ENCODE measurements around the gene TAS2R31. TPM values are rescaled to one million over a fixed set of nuclear protein-coding genes. Genes with fewer than 3 reads are reported as not detected.

TAS2R31 gene
- total and polyA plus RNA-seq, 10 of the 15 experiments (the other 5 are each of a cell fraction or from before 2014, with no cell fraction given) = 0.09 to 4.9 (median 0.77) TPM

- no peak overlapping the region for H2AFZ ChIP-seq (ENCODE audit: control insufficient read depth, low read depth, low read length)
- no peaks in the 10 kb centered on the region for H3K4me1 ChIP-seq (ENCODE audit: control insufficient read depth, insufficient read depth, low read length)
- H3K27ac ChIP-seq (ENCODE audit: control insufficient read depth, insufficient read depth) = no peak overlapping the region
- DNase-seq (ENCODE audit: low read depth, low spot score) = no peak
- no peaks in the 10 kb centered on the region for H3K79me2 ChIP-seq (ENCODE audit: control insufficient read depth, insufficient read depth, low read length)
- no peaks in the 10 kb centered on the region for H3K36me3 ChIP-seq (ENCODE audit: control insufficient read depth in 2 of 2, insufficient read depth in 2 of 2, low read length in 1 of 2)
- in situ Hi-C loops (cut with MboI) (no loop called here), intact Hi-C loops (cut with micrococcal nuclease; ENCODE audit: unreplicated experiment) (no loop called here)
- BruUV-seq (replicated peaks) = no TSS peak
- CTCF ChIA-PET = interaction anchor here (0.6 kb wide), 1 partner anchor 83 kb away, joined by 3 read pairs; no protein-coding TSS in a partner anchor
- no peaks in the 10 kb centered on the region for H4K20me1 ChIP-seq (ENCODE audit: control insufficient read depth, insufficient read depth)
- ATAC-seq = no peak
- no peak overlapping the region for H3K9ac ChIP-seq (ENCODE audit: control insufficient read depth, insufficient read depth, low read length)
- H3K9me3 ChIP-seq (replicated peaks; ENCODE audit: control insufficient read depth, insufficient read depth, low read length) = no peaks in the 10 kb centered on the region
- no peak for FAIRE-seq
- RAD21 ChIA-PET (ENCODE audit: unreplicated experiment) = no interaction called here
- TF ChIP-seq RELB (IDR thresholded peaks at IDR 0.05; ENCODE audit: low read depth) (no peak), BCLAF1 (IDR thresholded peaks at IDR 0.05) (no peak), IRF4 (IDR thresholded peaks at IDR 0.05; ENCODE audit: low read depth, low read length) (no peak)
- SMC1A ChIA-PET (ENCODE audit: uncharacterized antibody, unreplicated experiment) = interaction anchor here (0.9 to 1.3 kb wide), 3 partner anchors 15 to 164 kb away, joined by 3 read pairs; no protein-coding TSS in a partner anchor
- POLR2A ChIA-PET = no interaction called here
- no peak overlapping the region for H3K4me2 ChIP-seq (ENCODE audit: control insufficient read depth, insufficient read depth)
- H3K4me3 ChIP-seq = no peak overlapping the region
- no peaks in the 10 kb centered on the region for H3K27me3 ChIP-seq (replicated peaks in 1 of 2; ENCODE audit: control insufficient read depth in 2 of 2, insufficient read depth in 2 of 2, low read length in 1 of 2)
- WGBS (ENCODE audit: insufficient coverage, insufficient replicate concordance, low lambda C conversion rate, missing lambda C conversion rate) = 100% methylated on average over 1 of the region's 1 CpG
Observed at GRCh38 chr12:11007608-11008007, 23.6 kb downstream of the TAS2R31 start.
